ENCODE measurements around the gene PDE8B.

DNA sequence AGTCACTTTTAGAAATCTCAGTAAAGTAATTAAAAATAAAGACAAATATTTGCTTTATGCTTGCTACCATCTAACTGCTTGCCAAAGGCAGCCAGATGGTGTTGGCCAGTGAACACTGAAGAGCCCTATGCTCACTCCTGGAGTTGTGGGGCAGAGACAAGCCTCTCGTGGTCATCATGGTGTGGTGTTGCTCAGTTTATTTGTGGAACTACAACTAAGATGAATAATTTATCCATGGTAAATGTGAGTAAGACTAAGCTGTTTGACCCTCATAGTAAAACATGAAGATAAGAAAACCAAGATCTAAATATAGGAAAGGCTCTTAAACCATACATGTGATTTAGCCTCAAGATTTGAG, 100.7 kb downstream of the PDE8B start:
- TF ChIP-seq, protein P1, sequence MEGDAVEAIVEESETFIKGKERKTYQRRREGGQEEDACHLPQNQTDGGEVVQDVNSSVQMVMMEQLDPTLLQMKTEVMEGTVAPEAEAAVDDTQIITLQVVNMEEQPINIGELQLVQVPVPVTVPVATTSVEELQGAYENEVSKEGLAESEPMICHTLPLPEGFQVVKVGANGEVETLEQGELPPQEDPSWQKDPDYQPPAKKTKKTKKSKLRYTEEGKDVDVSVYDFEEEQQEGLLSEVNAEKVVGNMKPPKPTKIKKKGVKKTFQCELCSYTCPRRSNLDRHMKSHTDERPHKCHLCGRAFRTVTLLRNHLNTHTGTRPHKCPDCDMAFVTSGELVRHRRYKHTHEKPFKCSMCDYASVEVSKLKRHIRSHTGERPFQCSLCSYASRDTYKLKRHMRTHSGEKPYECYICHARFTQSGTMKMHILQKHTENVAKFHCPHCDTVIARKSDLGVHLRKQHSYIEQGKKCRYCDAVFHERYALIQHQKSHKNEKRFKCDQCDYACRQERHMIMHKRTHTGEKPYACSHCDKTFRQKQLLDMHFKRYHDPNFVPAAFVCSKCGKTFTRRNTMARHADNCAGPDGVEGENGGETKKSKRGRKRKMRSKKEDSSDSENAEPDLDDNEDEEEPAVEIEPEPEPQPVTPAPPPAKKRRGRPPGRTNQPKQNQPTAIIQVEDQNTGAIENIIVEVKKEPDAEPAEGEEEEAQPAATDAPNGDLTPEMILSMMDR (IDR thresholded peaks at IDR 0.05): no peak
- TF ChIP-seq POLR2A (IDR thresholded peaks at IDR 0.05): no peak
